HG03565 (cell line): Measurements from ENCODE around the gene MLX.
"Not testable (repeated sequence)": the region's sequence is repeated elsewhere in the genome, so short reads cannot be mapped to it uniquely, and the experiment has no call there.

Experiments
- ATAC-seq: cut with Tn5 transposase; IDR thresholded peaks from one replicate; pipeline ENCODE4 v1.9.1; 2021; ENCODE audit warnings: mild to moderate bottlenecking, moderate library complexity; ENCODE audit not compliant: unreplicated experiment

The MLX gene

DNA sequence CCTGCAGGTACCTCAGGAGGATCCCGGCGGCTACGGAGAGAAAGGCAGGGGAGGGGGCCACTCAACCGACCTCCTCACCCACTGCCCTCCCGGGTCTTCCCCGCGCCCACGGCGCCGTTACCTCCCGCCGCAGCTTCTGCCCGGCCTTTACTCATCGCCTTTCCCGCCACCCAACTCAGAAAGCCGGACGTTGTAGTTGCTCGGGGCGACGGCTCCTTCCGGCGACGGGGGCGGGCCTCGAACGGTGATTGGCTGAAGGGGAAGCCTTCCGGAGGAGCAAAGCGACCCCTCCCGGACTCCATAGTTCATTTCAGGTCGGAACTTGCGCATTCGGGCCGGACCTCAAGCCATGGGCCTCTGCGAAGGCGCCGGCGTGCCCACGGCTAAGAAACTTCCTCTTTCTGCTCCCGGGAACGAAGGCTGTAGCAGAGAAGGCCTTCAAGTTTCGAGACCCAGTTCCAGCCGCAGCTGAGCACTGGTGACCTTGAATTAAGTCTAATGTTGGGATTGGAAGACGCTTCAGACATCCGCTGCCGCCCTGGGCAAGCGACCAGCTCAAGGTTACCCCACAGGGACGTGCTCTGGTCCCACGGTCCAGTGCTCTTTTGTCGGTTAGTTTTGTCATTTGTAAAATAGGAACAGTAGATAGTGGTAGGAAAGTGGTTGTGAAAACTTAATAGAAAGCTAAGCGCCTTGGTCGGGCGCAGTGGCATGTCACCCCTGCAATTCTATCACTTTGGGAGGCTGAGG, 10.8 kb downstream of the MLX start, which contains the start of gene PSMC3IP:
Gene PSMC3IP, minus strand, starts transcription at position 198 of the 750 bp plus-strand sequence. Its CDS starts 43 bp downstream, at position 155.
- peak; percentile 60 for ATAC-seq

DNA sequence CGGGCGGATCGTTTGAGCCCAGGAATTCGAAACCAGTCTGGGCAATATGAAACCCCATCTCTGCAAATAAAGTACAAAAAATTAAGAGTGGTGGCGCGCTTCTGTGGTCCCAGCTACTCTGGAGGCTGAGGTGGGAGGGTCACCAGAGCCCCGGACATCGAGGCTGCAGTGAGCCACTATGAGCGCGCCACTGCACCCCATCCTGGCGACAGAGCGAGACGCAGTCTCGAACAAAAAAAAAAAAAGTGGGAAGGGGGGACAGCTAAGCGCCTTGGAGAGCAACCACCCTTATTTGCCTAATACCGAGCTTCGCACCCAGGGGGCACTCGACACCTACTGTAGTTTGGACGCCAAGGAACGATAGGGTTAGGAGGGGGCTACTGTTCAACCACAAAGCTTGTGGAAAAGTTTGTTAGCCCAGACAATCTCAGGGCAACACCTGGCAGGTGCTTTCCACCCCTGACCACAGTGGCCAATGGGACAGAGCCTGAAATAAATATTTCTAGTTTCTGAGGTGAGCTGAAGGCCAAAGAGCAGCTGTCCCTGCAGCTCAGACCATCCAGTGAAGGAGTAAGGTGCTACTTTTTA, 11.5 kb downstream of the MLX start:
- ATAC-seq: peak; percentile 40

- ATAC-seq: no peak
These were observed 13.1 kb downstream of the MLX start for GRCh38 chr17:42579794-42580551.

GRCh38 chr17:42581744-42582270, 14.9 kb downstream of the MLX start:
- no peak for ATAC-seq

- ATAC-seq: no peak
These were observed 18.0 kb downstream of the MLX start for GRCh38 chr17:42584880-42585279.

- ATAC-seq: no peak
These were observed 18.5 kb downstream of the MLX start for GRCh38 chr17:42585353-42585752.

DNA sequence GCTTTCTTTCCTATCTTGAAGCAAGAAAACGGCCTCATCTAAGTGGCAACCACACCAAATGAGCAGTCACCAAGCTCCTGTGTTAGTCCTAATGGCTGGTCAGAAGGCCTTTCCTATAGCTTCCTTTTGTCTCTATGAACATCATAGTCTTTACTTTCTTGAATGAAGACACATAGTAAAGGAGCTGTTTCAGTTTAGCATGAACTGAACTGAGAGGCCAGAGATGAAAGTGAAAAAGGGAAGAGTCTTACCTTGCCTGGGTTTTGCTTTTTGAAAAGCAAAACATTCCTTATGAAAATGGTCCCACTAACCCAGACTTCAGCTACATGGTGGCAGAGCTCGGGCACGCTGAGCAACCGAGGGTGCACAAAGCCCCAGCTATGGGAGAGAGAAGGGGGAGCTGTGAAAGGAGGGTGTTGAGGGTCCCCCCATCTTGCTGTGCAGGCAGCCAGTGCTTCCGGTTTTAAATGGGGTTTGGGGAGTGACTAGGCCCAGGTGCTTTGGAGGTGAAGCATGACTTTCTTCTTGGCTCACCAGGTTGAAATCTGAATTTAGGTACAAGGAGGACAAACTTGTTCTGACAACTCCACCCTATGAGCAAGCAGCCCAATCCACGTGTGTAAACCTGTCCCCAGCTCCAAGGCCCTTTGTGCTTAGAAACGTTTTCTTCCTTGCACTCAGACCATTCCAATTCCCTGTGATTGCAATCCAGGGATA, 19.8 kb downstream of the MLX start:
- ATAC-seq: no peak

DNA sequence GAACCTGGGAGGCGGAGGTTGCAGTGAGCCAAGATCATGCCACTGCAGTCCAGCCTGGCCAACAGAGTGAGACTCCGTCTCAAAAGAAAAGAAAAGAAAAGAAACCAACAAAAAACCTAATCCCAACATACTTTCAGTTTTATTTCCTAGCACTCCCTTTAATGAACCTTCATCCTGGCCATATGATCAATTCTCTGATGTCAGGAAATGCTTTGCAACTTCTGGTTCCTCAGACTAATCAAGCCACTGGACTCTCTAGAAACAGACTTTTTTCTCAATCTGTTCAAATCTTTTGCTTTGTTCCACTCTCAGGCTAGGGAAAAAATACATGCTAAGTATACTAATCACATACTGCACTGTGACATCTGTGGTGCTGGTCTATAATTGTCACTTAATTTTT, 24.0 kb downstream of the MLX start:
- ATAC-seq: no peak

DNA sequence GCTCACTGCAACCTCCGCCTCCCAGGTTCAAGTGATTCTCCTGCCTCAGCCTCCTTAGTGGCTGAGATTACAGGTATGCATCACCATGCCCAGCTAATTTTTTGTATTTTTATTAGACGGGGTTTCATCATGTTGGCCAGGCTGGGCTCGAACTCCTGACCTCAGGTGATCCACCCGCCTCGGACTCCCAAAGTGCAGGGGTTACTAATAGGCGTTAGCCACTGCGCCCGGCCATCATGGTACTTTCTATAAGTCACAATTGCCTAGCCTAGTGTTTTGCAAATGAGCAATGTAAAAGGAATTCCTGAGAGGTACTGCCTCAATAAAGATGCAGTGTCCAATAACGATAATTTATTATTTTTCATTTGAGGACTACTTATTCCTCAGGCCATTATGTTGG, 24.5 kb downstream of the MLX start:
- no peak for ATAC-seq

- ATAC-seq: no peak
These were observed 29.5 kb downstream of the MLX start for GRCh38 chr17:42596386-42596785.

DNA sequence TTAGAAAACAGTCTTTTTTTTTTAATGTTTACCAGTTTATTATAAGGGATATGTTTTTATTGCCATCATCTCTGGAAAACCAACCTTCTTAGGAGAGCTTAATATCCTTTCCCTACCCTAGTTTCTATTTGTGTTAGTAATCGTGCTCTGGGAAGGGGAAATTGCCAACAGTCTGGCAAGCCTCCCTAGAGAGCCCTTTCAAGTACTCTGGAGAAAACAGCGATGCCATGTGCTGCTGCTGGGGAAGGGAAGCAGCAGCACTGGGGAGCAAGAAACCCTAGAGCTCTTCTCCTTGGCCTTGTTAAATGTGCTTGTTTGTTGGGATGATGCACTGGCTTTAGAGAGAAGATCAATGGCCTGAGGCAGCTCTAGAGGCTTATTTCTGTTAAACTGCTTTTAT, 32.0 kb downstream of the MLX start:
- ATAC-seq: no peak

- ATAC-seq: no peak
These were observed 36.4 kb downstream of the MLX start for GRCh38 chr17:42603318-42603717.

GRCh38 chr17:42607769-42608168, 40.9 kb downstream of the MLX start:
- no peak for ATAC-seq

DNA sequence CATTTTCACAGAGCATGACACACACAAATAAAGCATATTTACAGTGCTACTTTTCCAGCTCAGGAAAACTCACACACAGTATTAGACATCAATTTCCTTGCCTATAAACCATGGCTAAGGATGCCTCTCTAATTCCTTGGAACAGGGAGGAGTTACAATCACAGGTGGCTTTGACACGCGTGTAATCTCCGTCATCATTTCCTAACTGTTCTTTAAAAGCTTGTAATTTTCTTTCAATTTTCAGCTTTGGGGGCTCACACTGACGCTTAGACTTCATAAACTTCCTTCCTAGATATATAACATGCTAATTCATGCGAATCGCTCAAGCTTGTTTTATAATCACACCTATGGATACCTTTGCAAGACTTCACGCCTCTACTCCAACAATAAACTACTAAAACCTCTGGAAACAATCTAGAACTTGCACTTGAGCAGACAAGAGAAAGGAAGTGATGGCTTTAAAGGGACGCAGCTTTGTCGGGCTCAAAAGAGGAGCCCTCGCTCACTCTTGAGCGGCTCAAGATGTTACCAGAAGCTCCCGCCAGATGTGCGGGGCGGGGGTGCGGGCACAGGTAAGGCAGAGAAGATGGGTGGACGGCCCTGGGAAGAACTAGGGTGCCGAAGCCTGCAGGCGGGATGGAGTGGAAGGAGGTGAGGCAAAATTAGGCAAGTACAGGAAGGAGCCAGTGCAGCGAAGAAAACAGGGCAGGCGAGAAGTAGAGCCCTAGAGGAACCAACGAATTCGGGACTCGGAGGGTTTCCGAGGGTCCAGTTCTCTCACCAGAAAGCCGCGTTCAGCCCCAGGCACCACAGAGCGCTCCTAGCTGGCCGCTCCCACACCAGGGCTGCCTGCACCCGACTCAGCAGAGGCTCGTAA, 41.6 kb downstream of the MLX start:
- peak; percentile 24 for ATAC-seq

DNA sequence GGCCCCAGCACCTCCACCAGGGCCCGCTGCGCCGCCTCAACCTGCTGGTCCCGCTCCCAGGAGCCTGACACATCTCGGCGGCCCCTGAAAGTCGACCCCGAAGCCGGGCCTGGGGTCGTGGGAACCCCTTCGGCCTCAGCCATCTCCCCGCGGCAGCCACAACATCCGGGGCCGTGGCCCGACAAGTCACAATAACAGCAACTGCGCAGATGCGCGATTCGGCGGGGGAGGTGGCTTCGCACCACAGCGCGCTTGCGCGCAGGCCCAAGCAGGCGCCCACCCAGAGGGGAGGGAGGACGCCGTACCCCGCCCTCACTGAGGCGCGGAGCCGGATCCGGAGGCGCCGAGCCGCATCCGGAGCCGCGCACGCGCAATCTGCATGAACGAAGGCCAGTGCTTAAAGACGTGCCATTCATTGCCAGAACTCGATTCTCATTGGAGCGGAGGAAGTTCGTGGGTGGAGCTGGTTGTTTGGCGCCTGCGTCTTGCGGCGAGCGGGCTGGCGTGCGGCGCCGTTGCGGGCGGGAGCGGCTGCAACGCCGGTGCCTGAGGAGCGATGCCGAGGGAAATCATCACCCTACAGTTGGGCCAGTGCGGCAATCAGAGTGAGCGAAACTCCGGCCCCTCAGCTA, 42.4 kb downstream of the MLX start, which contains the start of the genes RETREG3 and TUBG1:
Gene RETREG3, minus strand, starts transcription at position 193 of the 632 bp plus-strand sequence. Its CDS starts 50 bp downstream, at position 143.
Gene TUBG1, plus strand, starts transcription at position 502 of the 632 bp plus-strand sequence. Its CDS starts 55 bp downstream, at position 557.
- ATAC-seq: peak; percentile 83

GRCh38 chr17:42609814-42610801, 43.2 kb downstream of the MLX start:
- ATAC-seq: not testable (repeated sequence)

- no peak for ATAC-seq
These were observed 45.1 kb downstream of the MLX start for GRCh38 chr17:42612013-42612412.

- no peak for ATAC-seq
These were observed 46.9 kb downstream of the MLX start for GRCh38 chr17:42613699-42614295.
